ENCODE results near the gene DIO3. TPM values are rescaled to one million over a fixed set of nuclear protein-coding genes. Genes with fewer than 3 reads are reported as not detected.

DIO3 gene
- total RNA-seq, 1 donor from 2014 or later, result 4.4 TPM

DNA sequence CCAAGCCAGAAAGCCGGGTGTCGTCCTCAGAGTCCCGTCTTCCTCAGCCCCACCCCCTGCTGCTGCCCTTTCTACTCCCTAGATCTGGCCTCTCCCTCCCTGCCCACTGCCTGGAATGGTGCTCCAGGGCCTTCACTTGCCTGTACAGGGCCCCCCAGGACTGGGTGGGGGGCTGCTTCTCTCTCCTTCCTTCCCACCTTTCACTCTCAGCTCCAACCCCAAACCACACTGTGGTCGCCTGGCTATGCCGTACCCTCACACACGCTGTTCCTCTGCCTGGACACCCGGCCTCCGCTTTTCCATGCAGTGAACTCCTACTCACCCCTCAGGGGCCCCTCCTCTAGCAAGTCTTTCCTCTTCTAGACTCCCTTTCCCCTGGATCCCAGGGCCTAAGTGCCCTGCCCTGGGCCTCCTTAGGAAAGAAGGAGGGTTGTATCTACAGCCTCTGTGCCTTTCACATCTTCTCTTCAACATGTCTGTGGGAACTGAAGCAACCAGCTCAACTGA lies 25.5 kb upstream of the DIO3 start:
- H3K27ac Mint-ChIP-seq, result no peak overlapping the region
- TF ChIP-seq, protein P1, sequence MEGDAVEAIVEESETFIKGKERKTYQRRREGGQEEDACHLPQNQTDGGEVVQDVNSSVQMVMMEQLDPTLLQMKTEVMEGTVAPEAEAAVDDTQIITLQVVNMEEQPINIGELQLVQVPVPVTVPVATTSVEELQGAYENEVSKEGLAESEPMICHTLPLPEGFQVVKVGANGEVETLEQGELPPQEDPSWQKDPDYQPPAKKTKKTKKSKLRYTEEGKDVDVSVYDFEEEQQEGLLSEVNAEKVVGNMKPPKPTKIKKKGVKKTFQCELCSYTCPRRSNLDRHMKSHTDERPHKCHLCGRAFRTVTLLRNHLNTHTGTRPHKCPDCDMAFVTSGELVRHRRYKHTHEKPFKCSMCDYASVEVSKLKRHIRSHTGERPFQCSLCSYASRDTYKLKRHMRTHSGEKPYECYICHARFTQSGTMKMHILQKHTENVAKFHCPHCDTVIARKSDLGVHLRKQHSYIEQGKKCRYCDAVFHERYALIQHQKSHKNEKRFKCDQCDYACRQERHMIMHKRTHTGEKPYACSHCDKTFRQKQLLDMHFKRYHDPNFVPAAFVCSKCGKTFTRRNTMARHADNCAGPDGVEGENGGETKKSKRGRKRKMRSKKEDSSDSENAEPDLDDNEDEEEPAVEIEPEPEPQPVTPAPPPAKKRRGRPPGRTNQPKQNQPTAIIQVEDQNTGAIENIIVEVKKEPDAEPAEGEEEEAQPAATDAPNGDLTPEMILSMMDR (IDR thresholded peaks at IDR 0.05; ENCODE audit: unreplicated experiment), result no peak
- H3K4me1 Mint-ChIP-seq (ENCODE audit: low read depth), result peaks cover 6% of the 10 kb centered on the region
- DNase-seq (ENCODE audit: low spot score, unreplicated experiment), result no peak
- peaks cover 27% of the 10 kb centered on the region for H3K27me3 Mint-ChIP-seq
- H3K4me3 Mint-ChIP-seq (ENCODE audit: low read depth), result no peak overlapping the region
- H3K36me3 Mint-ChIP-seq (ENCODE audit: insufficient read depth), result no peaks in the 10 kb centered on the region
- no peaks in the 10 kb centered on the region for H3K9me3 Mint-ChIP-seq (ENCODE audit: low read depth)

GRCh38 chr14:101537286-101537685 lies 24.0 kb upstream of the DIO3 start:
- Mint-ChIP-seq H3K4me3 (ENCODE audit: low read depth) (no peak overlapping the region), H3K27ac (no peak overlapping the region), H3K27me3 (peaks cover 23% of the 10 kb centered on the region), H3K4me1 (ENCODE audit: low read depth) (peaks cover 6% of the 10 kb centered on the region), H3K9me3 (ENCODE audit: low read depth) (no peaks in the 10 kb centered on the region), H3K36me3 (ENCODE audit: insufficient read depth) (no peaks in the 10 kb centered on the region)
- TF ChIP-seq, protein P1 (IDR thresholded peaks at IDR 0.05; ENCODE audit: unreplicated experiment), result no peak
- no peak for DNase-seq (ENCODE audit: low spot score, unreplicated experiment)

DNA sequence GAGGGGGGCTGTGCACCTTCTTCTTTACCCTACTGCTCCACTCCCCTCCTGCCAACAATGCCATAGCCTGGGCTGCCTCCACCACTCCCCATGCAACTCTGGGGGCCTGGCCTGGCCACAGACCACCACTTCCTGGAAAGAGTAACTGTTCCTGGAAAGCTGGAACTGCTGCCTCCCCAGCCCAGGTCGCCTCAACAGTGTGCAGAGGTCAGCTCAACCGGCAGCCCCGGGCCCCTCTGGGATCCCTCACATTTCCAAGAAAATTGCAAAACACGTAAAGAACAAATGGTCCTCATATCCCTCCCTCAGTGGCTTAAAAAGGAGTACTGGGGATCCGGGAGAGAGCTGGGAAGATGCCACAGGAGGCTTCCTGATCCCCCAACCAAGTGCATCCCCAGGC lies 22.4 kb upstream of the DIO3 start:
- Mint-ChIP-seq H3K4me1 (ENCODE audit: low read depth) (peaks cover 6% of the 10 kb centered on the region), H3K9me3 (ENCODE audit: low read depth) (no peaks in the 10 kb centered on the region), H3K4me3 (ENCODE audit: low read depth) (no peak overlapping the region), H3K36me3 (ENCODE audit: insufficient read depth) (no peaks in the 10 kb centered on the region), H3K27me3 (peaks cover 12% of the 10 kb centered on the region), H3K27ac (no peak overlapping the region)
- DNase-seq (ENCODE audit: low spot score, unreplicated experiment), result no peak
- TF ChIP-seq, protein P1 (IDR thresholded peaks at IDR 0.05; ENCODE audit: unreplicated experiment), result no peak

DNA sequence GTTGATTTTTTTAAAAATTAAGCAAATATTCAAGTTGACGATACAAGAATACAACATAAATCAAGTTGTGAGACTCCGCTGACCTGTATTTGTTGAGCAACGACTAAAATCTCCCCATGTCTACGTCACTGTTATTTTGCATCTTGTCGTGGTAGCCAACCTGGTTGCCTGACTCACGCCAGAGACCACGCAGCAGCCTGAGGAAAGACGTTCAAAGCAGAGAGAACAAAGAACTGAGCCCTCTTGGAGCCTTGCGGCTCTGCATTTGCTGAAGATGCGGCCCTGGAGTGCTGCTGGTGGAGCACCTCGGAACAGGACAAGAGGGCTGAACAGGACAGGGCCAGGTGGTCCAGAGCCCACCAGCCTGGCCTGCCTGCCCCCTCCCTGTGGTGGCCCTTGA lies 21.4 kb upstream of the DIO3 start:
- Mint-ChIP-seq H3K27ac (no peak overlapping the region), H3K27me3 (peaks cover 12% of the 10 kb centered on the region), H3K9me3 (ENCODE audit: low read depth) (peaks cover 3% of the 10 kb centered on the region), H3K4me1 (ENCODE audit: low read depth) (peaks cover 6% of the 10 kb centered on the region), H3K4me3 (ENCODE audit: low read depth) (no peak overlapping the region), H3K36me3 (ENCODE audit: insufficient read depth) (no peaks in the 10 kb centered on the region)
- TF ChIP-seq, protein P1 (IDR thresholded peaks at IDR 0.05; ENCODE audit: unreplicated experiment), result no peak
- no peak for DNase-seq (ENCODE audit: low spot score, unreplicated experiment)

- no peak for DNase-seq (ENCODE audit: low spot score, unreplicated experiment)
- Mint-ChIP-seq H3K36me3 (ENCODE audit: insufficient read depth) (no peaks in the 10 kb centered on the region), H3K9me3 (ENCODE audit: low read depth) (peaks cover 3% of the 10 kb centered on the region), H3K4me3 (ENCODE audit: low read depth) (no peak overlapping the region), H3K4me1 (ENCODE audit: low read depth) (peaks cover 2% of the 10 kb centered on the region), H3K27ac (no peak overlapping the region), H3K27me3 (peaks cover 12% of the 10 kb centered on the region)
- TF ChIP-seq, protein P1 (IDR thresholded peaks at IDR 0.05; ENCODE audit: unreplicated experiment), result no peak
Measured at GRCh38 chr14:101540481-101541462, 20.5 kb upstream of the DIO3 start.
